Lung (tissue), 12 donors: Measurements from ENCODE around the gene NSUN7. TPM values are rescaled to one million over a fixed set of nuclear protein-coding genes. Genes with fewer than 3 reads are reported as not detected.

ENCODE experiments used
- ATAC-seq: fragments of 200-7000 bp; cut with Tn5 transposase; one replicate; pipeline ENCODE4 v1.9.1; 2020; ENCODE audit warnings: moderate number of reproducible peaks; ENCODE audit not compliant: insufficient read depth, low FRiP score
- DNase-seq, 3 donors: peaks; one replicate each; pipeline ENCODE4 v3.0.0-alpha.2; 2013 to 2017
- H3K27ac ChIP-seq, 2 donors: one replicate each; pipeline ENCODE4 v1.5.1; 2013; ENCODE audit warnings: mild to moderate bottlenecking in 2 of 2, moderate library complexity in 2 of 2, control low read depth in 1 of 2, inconsistent platforms in 1 of 2, low read depth in 1 of 2, low read length in 1 of 2
- H3K27me3 ChIP-seq, 3 donors: one replicate each; pipeline ENCODE4 v1.5.1; 2013; ENCODE audit warnings: low read length in 2 of 3; ENCODE audit not compliant: control insufficient read depth in 3 of 3, insufficient read depth in 3 of 3
- H3K36me3 ChIP-seq, 4 donors: one replicate each; pipeline ENCODE4 v1.5.1; 2013; ENCODE audit warnings: low read length in 4 of 4, mild to moderate bottlenecking in 1 of 4, moderate library complexity in 1 of 4; ENCODE audit not compliant: control insufficient read depth in 4 of 4, insufficient read depth in 4 of 4
- H3K4me1 ChIP-seq, 5 donors: one replicate each; pipeline ENCODE4 v1.5.1; 2013; ENCODE audit warnings: low read length in 5 of 5, mild to moderate bottlenecking in 2 of 5, moderate library complexity in 1 of 5; ENCODE audit not compliant: control insufficient read depth in 5 of 5, insufficient read depth in 5 of 5
- H3K4me3 ChIP-seq: one replicate; pipeline ENCODE4 v1.5.1; 2013; ENCODE audit warnings: mild to moderate bottlenecking, control low read depth, moderate library complexity
- H3K9ac ChIP-seq, 2 donors: one replicate each; pipeline ENCODE4 v1.5.1; 2013; ENCODE audit warnings: low read length in 2 of 2, control low read depth in 1 of 2; ENCODE audit not compliant: insufficient read depth in 1 of 2
- H3K9me3 ChIP-seq, 4 donors: one replicate each; pipeline ENCODE4 v1.5.1; 2013; ENCODE audit warnings: low read length in 3 of 4, mild to moderate bottlenecking in 1 of 4, moderate library complexity in 1 of 4; ENCODE audit not compliant: control insufficient read depth in 4 of 4, insufficient read depth in 3 of 4
- CTCF ChIP-seq: IDR thresholded peaks from 2 replicates; pipeline ENCODE4 v1.5.1; 2012; ENCODE audit warnings: mild to moderate bottlenecking; ENCODE audit errors: control extremely low read depth, extremely low read depth
- WGBS, 2 donors: extraction: QIAGEN DNeasy Blood & Tissue Kit; methylation state at CpG; one replicate each; pipeline ENCODE4 v1.1.7; 2013; 5-methylcytosine and 5-hydroxymethylcytosine counted together
- polyA plus RNA-seq, 2 donors: library from polyadenylated mRNA; stranded (reverse); fragments of 200-250 nt; gene quantifications; one replicate each; pipeline ENCODE4 v1.2.1, GENCODE V29; 2013
- total RNA-seq, 2 donors: library from RNA; depleted of rRNA in 1 of 2; stranded (reverse); fragments of >200 nt in 1 of 2; gene quantifications; one replicate each; pipeline ENCODE4 v1.2.1, GENCODE V29; 2014 to 2021
- donor health status: control.
- donor health status: control.
- donor health status: Bipolar disorder and iron deficiency.
- donor health status: healthy.
- donor health status: DM: yes; HTN: yes; CAD: no.

The NSUN7 gene
- total and polyA plus RNA-seq, 4 donors = 6.5 to 20.5 (median 11.2) TPM

DNA sequence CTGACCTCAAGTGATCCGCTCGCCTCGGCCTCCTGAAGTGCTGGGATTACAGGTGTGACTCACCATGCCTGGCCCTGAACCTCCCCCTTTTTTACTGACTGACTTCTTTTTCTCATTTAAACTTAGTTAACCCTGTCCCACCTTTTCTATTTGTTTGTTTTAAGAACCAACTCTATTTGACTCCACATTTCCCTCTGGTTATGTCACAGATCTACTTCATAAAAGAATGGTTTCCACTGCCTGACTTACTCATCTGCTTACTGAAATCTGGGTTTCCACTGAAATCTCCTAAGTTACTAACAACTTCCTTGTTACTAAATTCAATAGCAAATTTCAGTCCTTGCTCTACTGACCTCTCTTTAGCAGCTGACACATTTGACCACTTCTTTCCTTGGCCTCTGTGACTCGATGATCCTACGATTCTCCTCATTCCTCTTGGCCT lies 28.0 kb upstream of the NSUN7 start:
- 70 to 74% methylated on average over 5 of the region's 5 CpGs for WGBS, 2 donors
- no peak overlapping the region for H3K9ac ChIP-seq
- H3K36me3 ChIP-seq = no peaks in the 10 kb centered on the region
- H3K27me3 ChIP-seq = no peaks in the 10 kb centered on the region
- H3K27ac ChIP-seq = peak overlapping the region in 1 of 2 donors; percentile 17
- H3K4me3 ChIP-seq = no peak overlapping the region
- DNase-seq (no peak), ATAC-seq (no peak)
- H3K4me1 ChIP-seq = no peaks in the 10 kb centered on the region
- no peaks in the 10 kb centered on the region for H3K9me3 ChIP-seq
- TF ChIP-seq CTCF = no peak

GRCh38 chr4:40722576-40723161 lies 27.1 kb upstream of the NSUN7 start:
- peak overlapping the region in 1 of 2 donors; percentile 17 for H3K27ac ChIP-seq
- H3K36me3 ChIP-seq = no peaks in the 10 kb centered on the region
- 16 to 25% methylated on average over 5 of the region's 5 CpGs for WGBS, 2 donors
- no peak for DNase-seq
- no peaks in the 10 kb centered on the region for H3K9me3 ChIP-seq
- H3K9ac ChIP-seq = no peak overlapping the region
- H3K4me3 ChIP-seq = no peak overlapping the region
- no peaks in the 10 kb centered on the region for H3K4me1 ChIP-seq
- no peak for TF ChIP-seq CTCF
- H3K27me3 ChIP-seq = no peaks in the 10 kb centered on the region
- peak; percentile 64 for ATAC-seq

GRCh38 chr4:40723728-40724127 lies 26.0 kb upstream of the NSUN7 start:
- WGBS, 2 donors = 80 to 97% methylated on average over 3 of the region's 3 CpGs
- DNase-seq (no peak), ATAC-seq (peak; percentile 28)
- no peak for TF ChIP-seq CTCF
- Histone ChIP-seq H3K36me3 (no peaks in the 10 kb centered on the region), H3K9ac (no peak overlapping the region), H3K4me3 (no peak overlapping the region), H3K9me3 (no peaks in the 10 kb centered on the region), H3K27ac (no peak overlapping the region), H3K4me1 (no peaks in the 10 kb centered on the region), H3K27me3 (no peaks in the 10 kb centered on the region)

DNA sequence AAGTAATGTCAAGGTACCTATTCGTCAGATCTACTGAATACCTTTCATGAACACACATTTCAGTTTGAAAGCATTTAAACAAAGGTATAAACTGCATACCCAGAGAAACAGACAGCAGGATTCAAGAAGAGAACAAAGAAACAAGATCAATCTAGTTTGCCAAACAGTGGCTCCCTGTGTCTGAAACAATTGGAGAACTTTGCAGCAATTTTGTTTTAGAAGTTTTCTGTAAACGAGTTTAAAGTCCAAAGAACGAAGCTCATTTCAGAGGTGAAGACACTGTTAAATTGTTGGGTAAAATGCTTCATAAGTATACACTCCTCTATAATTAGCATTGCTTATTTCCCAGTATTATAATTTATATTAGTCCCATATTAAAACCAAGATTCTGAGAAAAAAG lies 21.4 kb upstream of the NSUN7 start:
- DNase-seq (no peak), ATAC-seq (no peak)
- 81 to 86% methylated on average over 3 of the region's 3 CpGs for WGBS, 2 donors

More for the DNA sequence above, 21.4 kb upstream of the NSUN7 start:
- Histone ChIP-seq H3K4me1 (peaks cover 0 to 12% (median 6%) of the 10 kb centered on the region in 5 donors), H3K4me3 (no peak overlapping the region), H3K36me3 (no peaks in the 10 kb centered on the region), H3K27ac (no peak overlapping the region), H3K9me3 (no peaks in the 10 kb centered on the region), H3K9ac (no peak overlapping the region), H3K27me3 (no peaks in the 10 kb centered on the region)
- TF ChIP-seq CTCF = no peak
